Astrocyte (in vitro differentiated cells and primary cell): ENCODE data around the gene KIF1A.

Experiments
- CTCF ChIP-seq: IDR thresholded peaks from 2 replicates; pipeline ENCODE4 v1.5.1; 2011; ENCODE audit warnings: low read depth, mild to moderate bottlenecking, inconsistent platforms, low read length, moderate library complexity; ENCODE audit not compliant: insufficient read depth
- EZH2 ChIP-seq: IDR thresholded peaks from 2 replicates; pipeline ENCODE4 v1.6.1; 2012; ENCODE audit warnings: mild to moderate bottlenecking, low read length, inconsistent platforms; ENCODE audit not compliant: insufficient read depth

- TF ChIP-seq CTCF (no peak), EZH2 (no peak)
Measured at GRCh38 chr2:240836781-240837467, 16.9 kb upstream of the KIF1A start.
